Lung microvascular endothelial cell (primary cell): Measurements from ENCODE around the gene MEGF6. TPM values are rescaled to one million over a fixed set of nuclear protein-coding genes. Genes with fewer than 3 reads are reported as not detected.
A peak's percentile ranks its signal among the peaks of the same experiment; 100 is the strongest.

Experiments
- DNase-seq, 2 donors: peaks; one replicate each; pipeline versions ENCODE4 v3.0.0 to v3.0.0-alpha.2; 2010; ENCODE audit warnings: low read depth in 2 of 2
- total RNA-seq: library from RNA; depleted of rRNA; stranded (reverse); fragments of >200 nt; gene quantifications from 2 replicates; pipeline ENCODE4 v1.2.1, GENCODE V29; 2014

The MEGF6 gene
- 53.8 and 212 TPM in 2 replicates for total RNA-seq

GRCh38 chr1:3611170-3612019, at the start of gene MEGF6:
Gene MEGF6 (minus strand): TSS chr1:3611508. CDS start chr1:3611268, 240 bp downstream.
- DNase-seq = peak in 1 of 2 donors; percentile 82

GRCh38 chr1:3660704-3661103, 49.4 kb upstream of the MEGF6 start:
- DNase-seq = no peak

- no peak for DNase-seq
Observed at GRCh38 chr1:3659093-3659492, 47.8 kb upstream of the MEGF6 start.

GRCh38 chr1:3658231-3658615, 46.9 kb upstream of the MEGF6 start:
- DNase-seq = no peak

- no peak for DNase-seq
Observed at GRCh38 chr1:3657578-3658230, 46.4 kb upstream of the MEGF6 start.

- no peak for DNase-seq
Observed at GRCh38 chr1:3657096-3657475, 45.8 kb upstream of the MEGF6 start.

GRCh38 chr1:3656450-3657095, 45.3 kb upstream of the MEGF6 start:
- no peak for DNase-seq

GRCh38 chr1:3654549-3655281, 43.4 kb upstream of the MEGF6 start:
- DNase-seq = no peak

- DNase-seq = no peak
Observed at GRCh38 chr1:3653286-3653618, 41.9 kb upstream of the MEGF6 start.

- no peak for DNase-seq
Observed at GRCh38 chr1:3652548-3653285, 41.4 kb upstream of the MEGF6 start.

GRCh38 chr1:3651930-3652547, 40.7 kb upstream of the MEGF6 start, which contains the start of gene TP73:
Gene TP73 (plus strand): TSS chr1:3652516. CDS start chr1:3682366, 29,850 bp downstream.
- no peak for DNase-seq

GRCh38 chr1:3651026-3651929, 40.0 kb upstream of the MEGF6 start:
- DNase-seq = no peak

- DNase-seq = no peak
Observed at GRCh38 chr1:3650248-3651025, 39.1 kb upstream of the MEGF6 start.

GRCh38 chr1:3649342-3650247, 38.3 kb upstream of the MEGF6 start, which contains the start of gene WRAP73:
Gene WRAP73 (minus strand): TSS chr1:3650103. CDS start chr1:3649999, 104 bp downstream.
- peak; percentile 92 to 93 for DNase-seq

- DNase-seq = no peak
Observed at GRCh38 chr1:3646596-3646995, 35.3 kb upstream of the MEGF6 start.

GRCh38 chr1:3645666-3646355, 34.5 kb upstream of the MEGF6 start:
- DNase-seq = no peak

- no peak for DNase-seq
Observed at GRCh38 chr1:3645247-3645646, 33.9 kb upstream of the MEGF6 start.
